Measurements from ENCODE around the gene ZSWIM5. TPM values are rescaled to one million over a fixed set of nuclear protein-coding genes. Genes with fewer than 3 reads are reported as not detected.
"Not testable (repeated sequence)": the region's sequence is repeated elsewhere in the genome, so short reads cannot be mapped to it uniquely, and the experiment has no call there.

Gene ZSWIM5
- total RNA-seq, 5 donors from 2014 or later (not counting 1 experiment from before 2014, with no cell fraction given), result 1.6 to 4.0 (median 2.0) TPM

DNA sequence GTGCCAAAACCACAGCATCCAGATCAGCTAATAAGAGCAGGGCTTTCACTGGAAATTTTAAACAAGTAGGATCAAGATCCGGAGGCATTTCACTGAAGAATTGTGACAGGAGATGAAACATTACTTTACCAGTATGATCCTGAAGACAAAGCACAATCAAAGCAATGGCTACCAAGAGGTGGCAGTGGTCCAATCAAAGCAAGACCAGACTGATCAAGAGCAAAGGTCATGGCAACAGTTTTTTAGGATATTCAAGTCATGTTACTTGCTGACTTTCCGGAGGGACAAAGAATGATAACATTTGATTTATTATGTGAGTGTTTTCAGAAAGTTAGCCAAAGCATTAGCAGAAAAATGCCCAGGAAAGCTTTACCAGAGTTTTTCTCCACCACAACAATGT, 8.2 kb downstream of the ZSWIM5 start:
- H3K27me3 ChIP-seq (replicated peaks in 1 of 2; ENCODE audit: control insufficient read depth in 2 of 2, extremely low read depth in 1 of 2, insufficient read depth in 2 of 2, low read length in 1 of 2), result peaks cover 0 to 3% of the 10 kb centered on the region in 2 experiments
- ChIA-PET CTCF (interaction anchor here (0.5 to 0.6 kb wide), 4 partner anchors 13 to 1049 kb away, joined by 3 to 6 read pairs (median 3); partner anchors contain the start of gene RAD54L (in 1 of the 2)), POLR2A (no interaction called here)
- no peak overlapping the region for H3K4me3 ChIP-seq (ENCODE audit: control insufficient read depth in 1 of 2, extremely low read depth in 1 of 2, low read length in 1 of 2)
- Mint-ChIP-seq H3K27me3 (peaks cover 0 to 4% of the 10 kb centered on the region in 2 donors), H3K27ac (no peak overlapping the region), H3K4me1 (peaks cover under 1 to 5% (median 1%) of the 10 kb centered on the region in 3 donors), H3K9me3 (peaks cover 0 to 6% (median 0%) of the 10 kb centered on the region in 3 donors), H3K36me3 (no peaks in the 10 kb centered on the region), H3K4me3 (no peak overlapping the region)
- H3K36me3 ChIP-seq (ENCODE audit: control insufficient read depth in 2 of 2, extremely low read depth in 1 of 2, insufficient read depth in 1 of 2, low read length in 1 of 2), result no peaks in the 10 kb centered on the region
- H3K9me3 ChIP-seq, result no peaks in the 10 kb centered on the region
- WGBS (ENCODE audit: insufficient coverage), result 100% methylated on average over 1 of the region's 2 CpGs
- no peaks in the 10 kb centered on the region for H3K4me1 ChIP-seq (ENCODE audit: control insufficient read depth in 1 of 2, extremely low read depth in 1 of 2, insufficient read depth in 2 of 2, low read length in 2 of 2)
- no peak for ATAC-seq (replicated peaks in 1 of 4)
- H3K27ac ChIP-seq (ENCODE audit: low read length), result no peak overlapping the region
- DNase-seq, result no peak

DNA sequence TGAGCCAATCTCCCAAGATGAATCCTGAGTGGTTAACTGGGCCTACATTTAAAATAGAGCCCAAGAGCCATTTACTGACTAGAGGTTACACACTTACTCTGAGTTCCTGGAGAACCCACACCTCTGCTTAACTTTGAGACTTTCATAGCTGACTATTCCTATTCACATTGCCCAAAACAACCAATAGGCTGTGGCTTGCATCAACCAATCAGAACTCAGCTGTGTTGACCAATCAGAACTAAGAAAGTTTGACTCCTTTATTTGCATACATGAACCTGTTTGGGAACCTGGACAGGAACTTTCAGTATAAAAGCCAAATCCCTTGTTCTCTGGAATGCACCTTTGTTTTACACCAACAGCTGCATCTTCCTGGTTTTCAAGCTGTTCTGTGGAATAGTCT, 9.5 kb downstream of the ZSWIM5 start:
- H3K9me3 Mint-ChIP-seq, result peaks cover 0 to 6% (median 0%) of the 10 kb centered on the region in 3 donors

DNA sequence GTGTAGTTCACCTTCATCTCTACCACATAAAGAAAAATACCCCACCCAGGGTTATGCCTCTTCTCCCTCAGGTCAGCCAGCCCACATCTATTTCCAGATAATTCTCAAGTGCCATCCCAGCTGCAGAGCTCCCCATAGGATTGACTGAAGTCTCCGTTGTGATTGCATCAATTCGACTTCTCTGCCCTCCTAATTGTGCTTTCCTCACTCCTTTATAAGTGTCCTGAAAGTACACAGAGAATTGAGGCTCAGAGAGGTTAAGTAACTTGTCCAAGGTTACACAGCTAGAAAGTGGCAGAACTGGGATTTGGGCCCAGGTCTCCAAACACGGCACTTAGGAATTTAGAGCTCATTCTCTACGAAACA, 15.0 kb downstream of the ZSWIM5 start:
- H3K27ac Mint-ChIP-seq, result no peak overlapping the region

More for the DNA sequence above, 9.5 kb downstream of the ZSWIM5 start:
- Histone ChIP-seq H3K27ac (ENCODE audit: low read length) (no peak overlapping the region), H3K9me3 (no peaks in the 10 kb centered on the region), H3K4me1 (ENCODE audit: control insufficient read depth in 1 of 2, extremely low read depth in 1 of 2, insufficient read depth in 2 of 2, low read length in 2 of 2) (no peaks in the 10 kb centered on the region), H3K4me3 (ENCODE audit: control insufficient read depth in 1 of 2, extremely low read depth in 1 of 2, low read length in 1 of 2) (no peak overlapping the region), H3K27me3 (replicated peaks in 1 of 2; ENCODE audit: control insufficient read depth in 2 of 2, extremely low read depth in 1 of 2, insufficient read depth in 2 of 2, low read length in 1 of 2) (no peaks in the 10 kb centered on the region), H3K36me3 (ENCODE audit: control insufficient read depth in 2 of 2, extremely low read depth in 1 of 2, insufficient read depth in 1 of 2, low read length in 1 of 2) (no peaks in the 10 kb centered on the region)
- ChIA-PET POLR2A (no interaction called here), CTCF (interaction anchor here in 1 of 2 donors (0.6 kb wide), 1 partner anchor 500 kb away, joined by 5 read pairs; no protein-coding TSS in a partner anchor)
- ATAC-seq (replicated peaks in 1 of 4) (no peak), DNase-seq (no peak)
- Mint-ChIP-seq H3K4me3 (no peak overlapping the region), H3K36me3 (no peaks in the 10 kb centered on the region), H3K27me3 (peaks cover 0 to 4% of the 10 kb centered on the region in 2 donors), H3K27ac (no peak overlapping the region), H3K4me1 (peaks cover 0 to 4% (median 0%) of the 10 kb centered on the region in 3 donors)

DNA sequence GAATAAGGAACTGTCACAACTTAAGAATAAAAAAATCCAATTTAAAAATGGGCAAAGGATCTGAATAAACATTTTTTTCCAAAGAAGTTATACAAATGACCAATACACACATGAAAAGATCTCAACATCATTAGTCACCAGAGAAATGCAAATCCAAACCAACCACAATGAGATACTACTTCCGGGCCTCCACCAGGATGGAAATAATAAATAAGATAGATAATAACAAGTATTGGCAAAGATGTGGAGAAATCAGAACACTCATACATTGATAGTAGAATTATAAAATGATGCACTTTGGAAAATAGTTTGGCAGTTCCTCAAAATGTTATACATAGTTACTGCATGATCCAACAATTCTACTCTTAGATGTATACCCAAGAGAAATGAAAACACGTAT, 18.7 kb downstream of the ZSWIM5 start:
- Histone ChIP-seq H3K4me3 (ENCODE audit: control insufficient read depth in 1 of 2, extremely low read depth in 1 of 2, low read length in 1 of 2) (no peak overlapping the region), H3K27me3 (replicated peaks in 1 of 2; ENCODE audit: control insufficient read depth in 2 of 2, extremely low read depth in 1 of 2, insufficient read depth in 2 of 2, low read length in 1 of 2) (no peaks in the 10 kb centered on the region), H3K9me3 (no peaks in the 10 kb centered on the region), H3K36me3 (ENCODE audit: control insufficient read depth in 2 of 2, extremely low read depth in 1 of 2, insufficient read depth in 1 of 2, low read length in 1 of 2) (no peaks in the 10 kb centered on the region), H3K27ac (ENCODE audit: low read length) (no peak overlapping the region), H3K4me1 (ENCODE audit: control insufficient read depth in 1 of 2, extremely low read depth in 1 of 2, insufficient read depth in 2 of 2, low read length in 2 of 2) (no peaks in the 10 kb centered on the region)
- Mint-ChIP-seq H3K9me3 (no peaks in the 10 kb centered on the region), H3K4me3 (no peak overlapping the region), H3K27ac (no peak overlapping the region), H3K4me1 (peaks cover 0 to 8% (median 0%) of the 10 kb centered on the region in 3 donors), H3K36me3 (no peaks in the 10 kb centered on the region), H3K27me3 (no peaks in the 10 kb centered on the region)
- ChIA-PET POLR2A (no interaction called here), CTCF (no interaction called here)
- DNase-seq (no peak), ATAC-seq (replicated peaks in 1 of 4) (no peak)
- no CpG with 5 or more reads among the region's 2 CpGs for WGBS (ENCODE audit: insufficient coverage)

More for the DNA sequence above, 15.0 kb downstream of the ZSWIM5 start:
- Histone ChIP-seq H3K4me3 (ENCODE audit: control insufficient read depth in 1 of 2, extremely low read depth in 1 of 2, low read length in 1 of 2) (no peak overlapping the region), H3K4me1 (ENCODE audit: control insufficient read depth in 1 of 2, extremely low read depth in 1 of 2, insufficient read depth in 2 of 2, low read length in 2 of 2) (no peaks in the 10 kb centered on the region), H3K36me3 (ENCODE audit: control insufficient read depth in 2 of 2, extremely low read depth in 1 of 2, insufficient read depth in 1 of 2, low read length in 1 of 2) (no peaks in the 10 kb centered on the region), H3K9me3 (no peaks in the 10 kb centered on the region), H3K27me3 (replicated peaks in 1 of 2; ENCODE audit: control insufficient read depth in 2 of 2, extremely low read depth in 1 of 2, insufficient read depth in 2 of 2, low read length in 1 of 2) (no peaks in the 10 kb centered on the region), H3K27ac (ENCODE audit: low read length) (no peak overlapping the region)
- H3K36me3 Mint-ChIP-seq, result no peaks in the 10 kb centered on the region
- no peaks in the 10 kb centered on the region for H3K9me3 Mint-ChIP-seq
- H3K27me3 Mint-ChIP-seq, result no peaks in the 10 kb centered on the region
- no peak for DNase-seq
- no peak overlapping the region for H3K4me3 Mint-ChIP-seq
- H3K4me1 Mint-ChIP-seq, result peaks cover 0 to 8% (median 0%) of the 10 kb centered on the region in 3 donors
- WGBS (ENCODE audit: insufficient coverage), result no CpG with 5 or more reads among the region's 4 CpGs
- ChIA-PET CTCF (interaction anchor here in 1 of 2 donors (0.6 kb wide), 1 partner anchor 953 kb away, joined by 3 read pairs; no protein-coding TSS in a partner anchor), POLR2A (interaction anchor here in 1 of 2 donors (0.6 kb wide), 1 partner anchor 158 kb away, joined by 3 read pairs; no protein-coding TSS in a partner anchor)
- no peak for ATAC-seq (replicated peaks in 1 of 4)

DNA sequence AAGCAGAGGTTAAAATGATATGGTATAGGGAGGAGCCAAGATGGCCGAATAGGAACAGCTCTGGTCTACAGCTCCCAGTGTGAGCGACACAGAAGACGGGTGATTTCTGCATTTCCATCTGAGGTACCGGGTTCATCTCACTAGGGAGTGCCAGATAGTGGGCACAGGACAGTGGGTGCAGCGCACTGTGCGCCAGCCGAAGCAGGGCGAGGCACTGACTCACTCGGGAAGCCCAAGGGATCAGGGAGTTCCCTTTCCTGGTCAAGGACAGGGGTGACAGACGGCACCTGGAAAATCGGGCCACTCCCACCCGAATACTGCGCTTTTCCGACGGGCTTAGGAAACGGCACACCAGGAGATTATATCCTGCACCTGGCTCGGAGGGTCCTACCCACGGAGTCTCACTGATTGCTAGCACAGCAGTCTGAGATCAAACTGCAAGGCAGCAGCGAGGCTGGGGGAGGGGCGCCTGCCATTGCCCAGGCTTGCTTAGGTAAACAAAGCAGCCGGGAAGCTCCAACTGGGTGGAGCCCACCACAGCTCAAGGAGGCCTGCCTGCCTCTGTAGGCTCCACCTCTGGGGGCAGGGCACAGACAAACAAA, 26.4 kb downstream of the ZSWIM5 start:
- H3K27ac ChIP-seq (ENCODE audit: low read length); CTCF ChIA-PET; H3K27ac Mint-ChIP-seq; H3K9me3 Mint-ChIP-seq; H3K4me1 Mint-ChIP-seq; H3K36me3 ChIP-seq (ENCODE audit: control insufficient read depth in 2 of 2, extremely low read depth in 1 of 2, insufficient read depth in 1 of 2, low read length in 1 of 2); H3K4me3 Mint-ChIP-seq; H3K4me3 ChIP-seq (ENCODE audit: control insufficient read depth in 1 of 2, extremely low read depth in 1 of 2, low read length in 1 of 2); H3K27me3 Mint-ChIP-seq; ATAC-seq (replicated peaks in 1 of 4); DNase-seq; H3K27me3 ChIP-seq (replicated peaks in 1 of 2; ENCODE audit: control insufficient read depth in 2 of 2, extremely low read depth in 1 of 2, insufficient read depth in 2 of 2, low read length in 1 of 2); H3K4me1 ChIP-seq (ENCODE audit: control insufficient read depth in 1 of 2, extremely low read depth in 1 of 2, insufficient read depth in 2 of 2, low read length in 2 of 2); H3K9me3 ChIP-seq; POLR2A ChIA-PET: not testable (repeated sequence)
- 98% methylated on average over 12 of the region's 21 CpGs for WGBS (ENCODE audit: insufficient coverage)
- peaks cover 11% of the 10 kb centered on the region for H3K36me3 Mint-ChIP-seq

DNA sequence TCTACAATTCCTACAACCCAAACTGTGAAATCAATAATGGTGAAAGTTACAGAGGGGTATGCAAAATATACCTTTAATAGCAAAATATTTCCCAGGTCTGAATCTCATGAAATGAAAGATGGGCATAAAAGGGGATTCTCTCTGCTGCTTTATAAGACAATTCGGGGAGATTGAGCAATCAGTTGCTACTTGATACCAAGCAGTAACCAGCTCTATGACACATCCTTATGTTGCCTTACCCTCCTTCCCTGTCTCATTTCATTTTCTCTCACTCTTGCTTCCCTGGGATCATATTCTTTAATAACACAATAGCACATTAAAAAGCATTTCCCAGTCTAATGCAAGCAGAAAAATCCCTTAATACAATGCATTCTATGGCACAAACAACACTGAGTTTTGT, 29.0 kb downstream of the ZSWIM5 start:
- Mint-ChIP-seq H3K9me3 (peaks cover 0 to 6% (median 4%) of the 10 kb centered on the region in 3 donors), H3K27me3 (peaks cover 0 to 7% of the 10 kb centered on the region in 2 donors), H3K4me1 (peaks cover 0 to 5% (median 0%) of the 10 kb centered on the region in 3 donors), H3K27ac (no peak overlapping the region), H3K4me3 (no peak overlapping the region), H3K36me3 (peaks cover 11% of the 10 kb centered on the region)
- Histone ChIP-seq H3K9me3 (no peaks in the 10 kb centered on the region), H3K36me3 (ENCODE audit: control insufficient read depth in 2 of 2, extremely low read depth in 1 of 2, insufficient read depth in 1 of 2, low read length in 1 of 2) (no peaks in the 10 kb centered on the region), H3K4me1 (ENCODE audit: control insufficient read depth in 1 of 2, extremely low read depth in 1 of 2, insufficient read depth in 2 of 2, low read length in 2 of 2) (no peaks in the 10 kb centered on the region), H3K27me3 (replicated peaks in 1 of 2; ENCODE audit: control insufficient read depth in 2 of 2, extremely low read depth in 1 of 2, insufficient read depth in 2 of 2, low read length in 1 of 2) (no peaks in the 10 kb centered on the region), H3K4me3 (ENCODE audit: control insufficient read depth in 1 of 2, extremely low read depth in 1 of 2, low read length in 1 of 2) (no peak overlapping the region), H3K27ac (ENCODE audit: low read length) (no peak overlapping the region)
- ChIA-PET CTCF (no interaction called here), POLR2A (no interaction called here)
- ATAC-seq (replicated peaks in 1 of 4), result no peak
- WGBS (ENCODE audit: insufficient coverage), result 100% methylated on average over 1 of the region's 1 CpG
- no peak for DNase-seq

Measured in T-cell (primary cell).